Measurements from ENCODE around the gene ZNF669. TPM values are rescaled to one million over a fixed set of nuclear protein-coding genes. Genes with fewer than 3 reads are reported as not detected.

The ZNF669 gene
- total RNA-seq, 4 donors from 2014 or later: 4.8 to 6.2 (median 5.9) TPM

GRCh38 chr1:247096112-247096511 lies 8.0 kb downstream of the ZNF669 start:
- Histone ChIP-seq H3K27me3 (no peaks in the 10 kb centered on the region), H3K9me3 (no peaks in the 10 kb centered on the region), H3K4me3 (no peak overlapping the region), H3K27ac (replicated peaks in 1 of 4) (no peak overlapping the region), H3K36me3 (peaks cover 19 to 44% (median 26%) of the 10 kb centered on the region in 4 donors), H3K4me1 (no peaks in the 10 kb centered on the region)
- intact Hi-C loops (cut with DNase I): no loop called here
- DNase-seq (ENCODE audit: extremely low spot score): peak; percentile 68
- 96% methylated on average over 3 of the region's 3 CpGs for WGBS
- TF ChIP-seq EP300 (IDR thresholded peaks at IDR 0.05) (no peak), POLR2A (IDR thresholded peaks at IDR 0.05; ENCODE audit: low read depth) (no peak), CTCF (IDR thresholded peaks at IDR 0.05) (no peak), POLR2AphosphoS5 (IDR thresholded peaks at IDR 0.05) (no peak)

DNA sequence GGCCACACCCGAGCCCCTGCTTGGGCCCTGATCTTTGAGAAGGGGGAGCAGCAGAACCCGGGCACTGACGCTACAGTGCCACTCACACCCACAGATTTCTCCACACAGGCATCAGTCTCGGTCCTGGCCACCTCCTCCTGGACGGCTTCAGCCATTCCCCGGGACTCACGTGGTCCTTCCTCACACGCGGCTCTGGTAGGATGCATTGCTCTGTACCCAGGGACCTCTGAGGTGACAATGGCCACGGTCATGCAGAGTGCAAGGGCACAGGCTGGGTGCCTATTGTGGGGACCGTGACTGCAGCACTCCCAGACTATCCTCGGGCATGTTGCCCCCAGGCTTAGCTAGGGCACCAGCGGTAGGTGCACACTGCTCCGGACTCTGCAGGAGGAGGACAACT lies 13.7 kb downstream of the ZNF669 start:
- DNase-seq (ENCODE audit: extremely low spot score): no peak
- Histone ChIP-seq H3K36me3 (no peaks in the 10 kb centered on the region), H3K9me3 (no peaks in the 10 kb centered on the region), H3K4me3 (no peak overlapping the region), H3K27ac (replicated peaks in 1 of 4) (no peak overlapping the region), H3K4me1 (no peaks in the 10 kb centered on the region), H3K27me3 (peaks cover 0 to 9% (median 0%) of the 10 kb centered on the region in 4 donors)
- intact Hi-C loops (cut with DNase I): no loop called here
- 73% methylated on average over 8 of the region's 14 CpGs for WGBS
- TF ChIP-seq POLR2AphosphoS5 (IDR thresholded peaks at IDR 0.05) (no peak), POLR2A (IDR thresholded peaks at IDR 0.05; ENCODE audit: low read depth) (no peak), CTCF (IDR thresholded peaks at IDR 0.05) (no peak), EP300 (IDR thresholded peaks at IDR 0.05) (no peak)

GRCh38 chr1:247089616-247090375 lies 14.4 kb downstream of the ZNF669 start:
- H3K27ac ChIP-seq (replicated peaks in 1 of 4): no peak overlapping the region
- intact Hi-C loops (cut with DNase I): no loop called here
- H3K4me1 ChIP-seq: no peaks in the 10 kb centered on the region
- DNase-seq (ENCODE audit: extremely low spot score): no peak
- H3K4me3 ChIP-seq: no peak overlapping the region
- WGBS: 73% methylated on average over 15 of the region's 17 CpGs
- no peaks in the 10 kb centered on the region for H3K36me3 ChIP-seq
- no peaks in the 10 kb centered on the region for H3K9me3 ChIP-seq
- TF ChIP-seq CTCF (IDR thresholded peaks at IDR 0.05) (no peak), EP300 (IDR thresholded peaks at IDR 0.05) (no peak), POLR2A (IDR thresholded peaks at IDR 0.05; ENCODE audit: low read depth) (no peak), POLR2AphosphoS5 (IDR thresholded peaks at IDR 0.05) (no peak)
- peaks cover 0 to 9% (median 0%) of the 10 kb centered on the region in 4 donors for H3K27me3 ChIP-seq

DNA sequence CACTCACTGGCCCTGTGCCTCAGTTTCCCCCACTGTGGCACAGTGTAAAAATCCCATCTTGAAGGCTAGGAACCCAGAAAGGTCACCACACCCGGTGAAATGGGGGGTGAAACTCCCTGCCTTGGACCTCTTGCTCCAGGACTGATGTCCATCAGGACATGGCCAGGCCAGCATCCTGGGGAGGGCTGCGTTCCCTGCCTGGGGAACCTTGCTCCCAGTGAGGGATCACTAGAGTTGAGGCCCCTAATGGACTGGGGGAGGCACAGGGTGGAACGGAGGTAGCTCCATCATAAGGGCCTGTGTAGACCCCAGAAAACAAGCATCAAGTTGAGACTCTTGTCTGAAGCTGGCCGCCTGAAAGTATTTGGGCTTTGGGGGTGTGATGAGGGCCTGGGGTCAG lies 15.2 kb downstream of the ZNF669 start:
- peaks cover 0 to 9% (median 0%) of the 10 kb centered on the region in 4 donors for H3K27me3 ChIP-seq
- H3K4me1 ChIP-seq: no peaks in the 10 kb centered on the region
- intact Hi-C loops (cut with DNase I): no loop called here
- DNase-seq (ENCODE audit: extremely low spot score): no peak
- 98% methylated on average over 4 of the region's 4 CpGs for WGBS
- no peak overlapping the region for H3K27ac ChIP-seq (replicated peaks in 1 of 4)
- TF ChIP-seq POLR2AphosphoS5 (IDR thresholded peaks at IDR 0.05) (no peak), CTCF (IDR thresholded peaks at IDR 0.05) (no peak), POLR2A (IDR thresholded peaks at IDR 0.05; ENCODE audit: low read depth) (no peak), EP300 (IDR thresholded peaks at IDR 0.05) (no peak)
- H3K9me3 ChIP-seq: no peaks in the 10 kb centered on the region
- no peaks in the 10 kb centered on the region for H3K36me3 ChIP-seq
- H3K4me3 ChIP-seq: no peak overlapping the region

Data from esophagus muscularis mucosa (tissue), 4 donors.